IMR-90 (cell line): ENCODE data around the gene RASGRP1. TPM values are rescaled to one million over a fixed set of nuclear protein-coding genes. Genes with fewer than 3 reads are reported as not detected.
A peak's percentile ranks its signal among the peaks of the same experiment; 100 is the strongest.

Experiments
- ATAC-seq: fragments of 200-7000 bp; cut with Tn5 transposase; 2 replicates; pipeline ENCODE4 v1.9.1; 2020; ENCODE audit warnings: low read depth, mild to moderate bottlenecking, moderate library complexity
- BruUV-seq: library from RNA; stranded (reverse); fragments of 400-500 nt; replicated peaks from 2 replicates; lab custom pipeline; 2021; lab: Mats Ljungman, UMichigan
- CTCF ChIA-PET: fragments of 300-600 bp; formaldehyde crosslinking; extraction: SDS; loops from one replicate; lab custom pipeline; 2021; ENCODE audit warnings: antibody characterized with exemption; lab: Yijun Ruan, JAX
- POLR2A ChIA-PET: fragments of 300-600 bp; sonication (Branson Sonifier 250); formaldehyde crosslinking; loops from one replicate; lab custom pipeline; 2022; ENCODE audit warnings: antibody characterized with exemption; ENCODE audit not compliant: unreplicated experiment; lab: Charles Lee
- DNase-seq: peaks from one replicate; pipeline ENCODE4 v3.0.0; 2013
- H2AFZ ChIP-seq: replicated peaks from 2 replicates; pipeline ENCODE3; 2013; ENCODE audit warnings: low read length, mild to moderate bottlenecking; ENCODE audit not compliant: poor library complexity
- H2AK5ac ChIP-seq: 2 replicates; pipeline ENCODE4 v1.6.1; 2013; ENCODE audit warnings: low read depth, low read length, inconsistent platforms
- H2AK9ac ChIP-seq: replicated peaks from 2 replicates; pipeline ENCODE3; 2013; ENCODE audit warnings: mild to moderate bottlenecking, low read depth, low read length, moderate library complexity; ENCODE audit not compliant: poor library complexity
- H2BK120ac ChIP-seq: 2 replicates; pipeline ENCODE4 v1.6.1; 2013; ENCODE audit warnings: low read depth, low read length, inconsistent platforms
- H2BK15ac ChIP-seq: 3 replicates; pipeline ENCODE4 v1.6.1; 2013; ENCODE audit warnings: low read depth, low read length, inconsistent platforms
- H2BK20ac ChIP-seq: 2 replicates; pipeline ENCODE4 v1.6.1; 2013; ENCODE audit warnings: low read depth, mild to moderate bottlenecking, inconsistent platforms, low read length, moderate library complexity
- H2BK5ac ChIP-seq: 2 replicates; pipeline ENCODE4 v1.6.1; 2013; ENCODE audit warnings: mild to moderate bottlenecking, low read depth, low read length, inconsistent platforms; ENCODE audit not compliant: poor library complexity, severe bottlenecking
- H3K14ac ChIP-seq: replicated peaks from 2 replicates; pipeline ENCODE4 v1.6.1; 2013; ENCODE audit warnings: low read depth, low read length, inconsistent platforms
- H3K18ac ChIP-seq: 2 replicates; pipeline ENCODE4 v1.6.1; 2013; ENCODE audit warnings: low read depth, low read length, control low read depth
- H3K23ac ChIP-seq: 2 replicates; pipeline ENCODE4 v1.6.1; 2013; ENCODE audit warnings: low read depth, low read length, inconsistent platforms
- H3K27ac ChIP-seq: 2 replicates; pipeline ENCODE4 v1.5.1; 2013; ENCODE audit warnings: mild to moderate bottlenecking, control low read depth, low read length; ENCODE audit not compliant: insufficient read depth
- H3K27me3 ChIP-seq: 2 replicates; pipeline ENCODE4 v1.6.1; 2013; ENCODE audit warnings: low read length; ENCODE audit not compliant: control insufficient read depth, insufficient read depth
- H3K36me3 ChIP-seq: 2 replicates; pipeline ENCODE4 v1.6.1; 2013; ENCODE audit warnings: low read length, mixed read lengths; ENCODE audit not compliant: control insufficient read depth, insufficient read depth
- H3K4ac ChIP-seq: 2 replicates; pipeline ENCODE4 v1.6.1; 2013; ENCODE audit warnings: low read depth, low read length, inconsistent platforms
- H3K4me1 ChIP-seq: 2 replicates; pipeline ENCODE4 v1.6.1; 2013; ENCODE audit warnings: low read length, mixed read lengths; ENCODE audit not compliant: control insufficient read depth, insufficient read depth
- H3K4me2 ChIP-seq: 2 replicates; pipeline ENCODE4 v1.6.1; 2013; ENCODE audit warnings: low read depth, mild to moderate bottlenecking, control low read depth, low read length, moderate library complexity
- H3K4me3 ChIP-seq: 2 replicates; pipeline ENCODE4 v1.5.1; 2013; ENCODE audit warnings: low read depth, mild to moderate bottlenecking, control low read depth, low read length, moderate library complexity; ENCODE audit not compliant: insufficient read depth
- H3K56ac ChIP-seq: 2 replicates; pipeline ENCODE4 v1.6.1; 2013; ENCODE audit warnings: low read length, inconsistent platforms; ENCODE audit not compliant: insufficient read depth; ENCODE audit errors: extremely low read depth
- H3K79me1 ChIP-seq, 2 experiments: 2 replicates each; pipeline ENCODE4 v1.6.1; 2013; ENCODE audit warnings: low read length in 2 of 2, inconsistent platforms in 1 of 2, low read depth in 1 of 2
- H3K9ac ChIP-seq: 2 replicates; pipeline ENCODE4 v1.6.1; 2013; ENCODE audit warnings: low read depth, low read length, control low read depth
- H3K9me1 ChIP-seq: 2 replicates; pipeline ENCODE4 v1.6.1; 2013; ENCODE audit warnings: low read length, inconsistent platforms; ENCODE audit not compliant: insufficient read depth
- H3K9me3 ChIP-seq: 2 replicates; pipeline ENCODE4 v1.6.1; 2013; ENCODE audit warnings: low read length; ENCODE audit not compliant: control insufficient read depth, insufficient read depth
- H4K20me1 ChIP-seq: 2 replicates; pipeline ENCODE4 v1.6.1; 2013; ENCODE audit warnings: low read length, inconsistent platforms; ENCODE audit not compliant: insufficient read depth
- H4K5ac ChIP-seq: 2 replicates; pipeline ENCODE4 v1.6.1; 2013; ENCODE audit warnings: mild to moderate bottlenecking, low read depth, low read length, control low read depth
- H4K8ac ChIP-seq, 2 experiments: 2 replicates each; pipeline ENCODE4 v1.6.1; 2013; ENCODE audit warnings: low read depth in 2 of 2, low read length in 2 of 2, control low read depth in 1 of 2, inconsistent platforms in 1 of 2
- H4K91ac ChIP-seq: 2 replicates; pipeline ENCODE4 v1.6.1; 2013; ENCODE audit warnings: low read depth, low read length, inconsistent platforms; ENCODE audit not compliant: insufficient read depth
- MAFK ChIP-seq: IDR thresholded peaks from 2 replicates; pipeline ENCODE4 v1.6.1; 2012; ENCODE audit warnings: low read depth, low read length, improper control_type of control experiment
- RAD21 ChIP-seq: IDR thresholded peaks from 2 replicates; pipeline ENCODE4 v1.6.1; 2012; ENCODE audit warnings: low read length, improper control_type of control experiment
- WGBS, 2 experiments: methylation state at CpG; one replicate each; pipeline versions ENCODE4 v1.1.5 to v1.1.7; 2013; ENCODE audit warnings: missing lambda C conversion rate in 2 of 2; ENCODE audit not compliant: insufficient read length in 1 of 2; ENCODE audit errors: extremely low coverage in 2 of 2; 5-methylcytosine and 5-hydroxymethylcytosine counted together
- dilution Hi-C: fragments of 300-500 bp; cut with HindIII; formaldehyde crosslinking; loops from one replicate; pipeline ENCODE4 v1.14.3; 2018; ENCODE audit warnings: low sequenced_read_pairs; ENCODE audit not compliant: unreplicated experiment
- in situ Hi-C: fragments of 300-500 bp; cut with MboI; formaldehyde crosslinking; loops from 3 replicates; pipeline ENCODE4 v1.14.3; 2019; ENCODE audit warnings: low sequenced_read_pairs, inconsistent platforms, mixed read lengths
- intact Hi-C: fragments of 100-400 bp; cut with micrococcal nuclease; formaldehyde crosslinking; loops from 2 replicates; pipeline ENCODE4 v1.10.0; 2022
- polyA plus RNA-seq, 3 experiments: library from polyadenylated mRNA; depleted of rRNA; stranded (reverse); fragments of >200 nt; gene quantifications; 2 replicates each; pipeline ENCODE4 v1.2.3, GENCODE V29; 2012; ENCODE audit warnings: low replicate concordance in 1 of 3
- total RNA-seq: library from RNA; depleted of rRNA; stranded (reverse); fragments of >200 nt; gene quantifications from 2 replicates; pipeline ENCODE4 v1.2.3, GENCODE V29; 2012
- TF ChIP-seq, protein P1 (sequence below): conservative IDR thresholded peaks from 2 replicates; pipeline ENCODE4 v1.5.1; 2012; ENCODE audit warnings: mild to moderate bottlenecking, low read depth, low read length, improper control_type of control experiment

RASGRP1 gene
- total and polyA plus RNA-seq, 2 of the 4 experiments (the other 2 are of a cell fraction): 1.4 to 3.2 TPM

DNA sequence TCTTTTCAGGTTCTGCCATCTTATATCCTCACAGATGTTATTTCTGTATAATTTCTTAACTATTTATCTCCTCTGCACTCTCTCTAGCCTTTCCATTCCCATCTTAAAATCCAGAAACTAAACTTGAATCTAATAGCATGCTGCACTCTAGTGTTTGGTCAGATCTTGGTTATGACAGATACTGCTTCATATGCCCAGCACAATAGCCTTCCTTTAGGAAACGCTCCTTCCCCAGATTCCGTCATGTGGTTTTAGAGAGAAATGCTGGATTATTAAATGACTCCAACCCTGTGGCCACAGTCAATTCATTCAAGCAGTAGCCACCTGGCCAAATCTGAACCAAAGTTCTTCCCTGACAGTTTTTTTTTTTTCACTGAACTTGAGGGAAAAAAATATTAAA is 19.4 kb downstream of the RASGRP1 start:
- Histone ChIP-seq H2BK15ac (no peak overlapping the region), H3K36me3 (no peaks in the 10 kb centered on the region), H2BK5ac (no peak overlapping the region), H4K91ac (no peak overlapping the region), H3K18ac (no peak overlapping the region), H3K4me3 (no peak overlapping the region), H2BK120ac (no peak overlapping the region), H2BK20ac (no peak overlapping the region), H3K23ac (no peak overlapping the region), H2AFZ (no peak overlapping the region), H3K14ac (no peak overlapping the region), H3K56ac (no peak overlapping the region), H2AK5ac (no peak overlapping the region), H4K20me1 (no peaks in the 10 kb centered on the region), H3K4me2 (no peak overlapping the region), H3K9me3 (no peaks in the 10 kb centered on the region), H3K27ac (no peak overlapping the region), H3K27me3 (no peaks in the 10 kb centered on the region), H3K9me1 (no peaks in the 10 kb centered on the region), H4K8ac (no peak overlapping the region), H3K79me1 (no peaks in the 10 kb centered on the region), H3K9ac (no peak overlapping the region), H4K5ac (no peak overlapping the region), H3K4me1 (peaks cover 4% of the 10 kb centered on the region; the same call in 1 of the 2 replicates), H2AK9ac (no peak overlapping the region), H3K4ac (no peak overlapping the region)
- BruUV-seq: no TSS peak
- CTCF ChIA-PET: interaction anchor here (0.8 to 0.9 kb wide), 2 partner anchors 8 to 38 kb away, joined by 3 read pairs; no protein-coding TSS in a partner anchor
- peak; percentile 38 for DNase-seq
- intact Hi-C loops (loop anchor here (1.0 to 5.0 kb wide), 3 partner anchors 53 to 105 kb away; no protein-coding TSS in a partner anchor), dilution Hi-C loops (no loop called here), in situ Hi-C loops (no loop called here)
- no peak for TF ChIP-seq MAFK
- TF ChIP-seq, protein P1, sequence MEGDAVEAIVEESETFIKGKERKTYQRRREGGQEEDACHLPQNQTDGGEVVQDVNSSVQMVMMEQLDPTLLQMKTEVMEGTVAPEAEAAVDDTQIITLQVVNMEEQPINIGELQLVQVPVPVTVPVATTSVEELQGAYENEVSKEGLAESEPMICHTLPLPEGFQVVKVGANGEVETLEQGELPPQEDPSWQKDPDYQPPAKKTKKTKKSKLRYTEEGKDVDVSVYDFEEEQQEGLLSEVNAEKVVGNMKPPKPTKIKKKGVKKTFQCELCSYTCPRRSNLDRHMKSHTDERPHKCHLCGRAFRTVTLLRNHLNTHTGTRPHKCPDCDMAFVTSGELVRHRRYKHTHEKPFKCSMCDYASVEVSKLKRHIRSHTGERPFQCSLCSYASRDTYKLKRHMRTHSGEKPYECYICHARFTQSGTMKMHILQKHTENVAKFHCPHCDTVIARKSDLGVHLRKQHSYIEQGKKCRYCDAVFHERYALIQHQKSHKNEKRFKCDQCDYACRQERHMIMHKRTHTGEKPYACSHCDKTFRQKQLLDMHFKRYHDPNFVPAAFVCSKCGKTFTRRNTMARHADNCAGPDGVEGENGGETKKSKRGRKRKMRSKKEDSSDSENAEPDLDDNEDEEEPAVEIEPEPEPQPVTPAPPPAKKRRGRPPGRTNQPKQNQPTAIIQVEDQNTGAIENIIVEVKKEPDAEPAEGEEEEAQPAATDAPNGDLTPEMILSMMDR: peak; percentile 34
- TF ChIP-seq RAD21: peak; percentile 29; the same call in 1 of the 2 replicates
- peak; percentile 80 for ATAC-seq
- POLR2A ChIA-PET: no interaction called here
- WGBS, 2 experiments: no CpG with 5 or more reads among the region's 2 CpGs
